AG04450 (cell line): ENCODE data around the gene HJV. TPM values are rescaled to one million over a fixed set of nuclear protein-coding genes. Genes with fewer than 3 reads are reported as not detected.

Experiments
- CTCF ChIA-PET: fragments of 300-600, 350-600 bp; formaldehyde crosslinking; extraction: SDS; loops from one replicate; lab custom pipeline; 2022; ENCODE audit warnings: antibody characterized with exemption, inconsistent platforms; lab: Charles Lee
- POLR2A ChIA-PET: fragments of 350-600 bp; formaldehyde crosslinking; extraction: SDS; loops from one replicate; lab custom pipeline; 2021; ENCODE audit warnings: antibody characterized with exemption, inconsistent platforms; lab: Yijun Ruan, JAX
- DNase-seq: peaks from one replicate; pipeline ENCODE4 v3.0.0-alpha.2; 2011; ENCODE audit warnings: low read depth, low spot score
- H3K27ac ChIP-seq: one replicate; pipeline ENCODE4 v1.5.1; 2012; ENCODE audit warnings: low read depth, low read length, control low read depth
- H3K27me3 ChIP-seq: one replicate; pipeline ENCODE4 v1.6.0; 2012; ENCODE audit warnings: low read length; ENCODE audit not compliant: control insufficient read depth, insufficient read depth
- H3K4me3 ChIP-seq: 2 replicates; pipeline ENCODE4 v1.5.1; 2011; ENCODE audit warnings: mild to moderate bottlenecking, low read depth, low read length, control low read depth
- H3K9me3 ChIP-seq: 2 replicates; pipeline ENCODE4 v1.5.1; 2012; ENCODE audit warnings: low read length; ENCODE audit not compliant: control insufficient read depth, insufficient read depth
- polyA plus RNA-seq: library from polyadenylated mRNA; depleted of rRNA; stranded (reverse); fragments of >200 nt; gene quantifications from 2 replicates; pipeline ENCODE4 v1.2.3, GENCODE V29; 2011
- TF ChIP-seq, protein P1 (sequence below): IDR thresholded peaks from 2 replicates; pipeline ENCODE4 v1.5.1; 2011; ENCODE audit warnings: low read depth, low read length, control low read depth, inconsistent platforms

HJV gene
- polyA plus RNA-seq, 1 experiment, result not detected

DNA sequence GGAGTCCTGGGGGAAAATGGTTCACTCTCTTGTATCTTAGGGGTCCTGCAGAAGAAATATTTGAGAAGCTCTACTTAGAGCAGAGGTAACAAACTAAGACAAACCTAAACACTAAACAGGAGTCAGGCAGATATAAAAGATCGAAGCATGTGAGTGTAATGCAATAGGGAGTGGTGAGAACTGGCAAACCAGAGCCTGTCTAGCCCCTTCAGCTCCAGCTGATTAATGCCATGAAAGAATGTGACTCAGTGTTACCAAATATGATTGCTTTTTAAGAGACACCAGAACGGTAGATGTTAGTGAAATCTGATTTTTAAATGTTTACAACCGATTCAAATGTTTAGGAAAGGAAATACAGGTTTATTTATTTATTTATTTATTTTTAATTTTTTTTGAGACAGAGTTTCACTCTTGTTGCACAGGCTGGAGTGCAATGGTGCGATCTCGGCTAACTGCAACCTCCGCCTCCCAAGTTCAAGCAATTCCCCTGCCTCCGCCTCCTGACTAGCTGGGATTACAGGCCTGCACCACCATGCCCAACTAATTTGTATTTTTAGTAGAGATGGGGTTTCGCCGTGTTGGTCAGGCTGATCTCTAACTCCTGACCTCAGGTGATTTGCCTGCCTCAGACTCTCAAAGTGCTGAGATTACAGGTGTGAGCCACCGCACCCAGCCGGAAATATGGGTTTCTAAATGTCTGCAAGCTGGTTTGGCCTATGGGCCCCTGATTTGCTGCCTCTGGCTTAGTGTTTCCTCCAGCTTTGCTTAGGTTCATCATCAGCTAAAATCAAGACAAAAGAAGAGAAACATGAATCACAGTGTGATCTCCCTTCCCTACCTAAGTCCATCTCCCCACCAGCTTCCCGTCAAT lies 37.3 kb downstream of the HJV start:
- TF ChIP-seq, protein P1, sequence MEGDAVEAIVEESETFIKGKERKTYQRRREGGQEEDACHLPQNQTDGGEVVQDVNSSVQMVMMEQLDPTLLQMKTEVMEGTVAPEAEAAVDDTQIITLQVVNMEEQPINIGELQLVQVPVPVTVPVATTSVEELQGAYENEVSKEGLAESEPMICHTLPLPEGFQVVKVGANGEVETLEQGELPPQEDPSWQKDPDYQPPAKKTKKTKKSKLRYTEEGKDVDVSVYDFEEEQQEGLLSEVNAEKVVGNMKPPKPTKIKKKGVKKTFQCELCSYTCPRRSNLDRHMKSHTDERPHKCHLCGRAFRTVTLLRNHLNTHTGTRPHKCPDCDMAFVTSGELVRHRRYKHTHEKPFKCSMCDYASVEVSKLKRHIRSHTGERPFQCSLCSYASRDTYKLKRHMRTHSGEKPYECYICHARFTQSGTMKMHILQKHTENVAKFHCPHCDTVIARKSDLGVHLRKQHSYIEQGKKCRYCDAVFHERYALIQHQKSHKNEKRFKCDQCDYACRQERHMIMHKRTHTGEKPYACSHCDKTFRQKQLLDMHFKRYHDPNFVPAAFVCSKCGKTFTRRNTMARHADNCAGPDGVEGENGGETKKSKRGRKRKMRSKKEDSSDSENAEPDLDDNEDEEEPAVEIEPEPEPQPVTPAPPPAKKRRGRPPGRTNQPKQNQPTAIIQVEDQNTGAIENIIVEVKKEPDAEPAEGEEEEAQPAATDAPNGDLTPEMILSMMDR, result no peak
- Histone ChIP-seq H3K27me3 (no peaks in the 10 kb centered on the region), H3K9me3 (no peaks in the 10 kb centered on the region), H3K4me3 (no peak overlapping the region), H3K27ac (no peak overlapping the region)
- CTCF ChIA-PET, result interaction anchor here (0.6 to 1.3 kb wide), 2 partner anchors 57 to 139 kb away, joined by 3 to 8 read pairs; partner anchors contain the start of gene NUDT17
- no peak for DNase-seq
- POLR2A ChIA-PET, result no interaction called here

DNA sequence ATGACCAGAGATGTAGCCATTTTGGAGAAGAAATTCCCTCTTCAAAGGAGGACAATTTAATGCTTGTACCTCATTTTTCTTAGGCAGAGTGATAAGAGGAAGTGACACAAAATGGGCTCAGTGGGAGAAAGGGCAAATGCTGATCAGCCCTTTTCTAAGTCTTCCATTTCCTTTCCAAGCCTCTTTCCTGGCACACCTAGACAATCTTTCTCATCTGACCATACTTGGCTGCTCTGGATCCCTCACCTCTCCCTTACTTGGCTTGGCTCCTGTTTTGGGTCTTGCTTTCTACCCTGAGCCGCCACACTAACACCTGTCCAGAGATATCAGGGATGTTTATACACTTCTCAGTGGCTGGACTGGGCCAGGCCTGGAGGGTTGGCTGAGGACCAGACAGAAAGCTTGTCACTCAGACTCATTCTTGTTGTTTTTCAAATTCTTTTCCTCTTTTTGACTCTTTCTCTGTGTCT lies 38.3 kb downstream of the HJV start:
- TF ChIP-seq, protein P1, result no peak
- CTCF ChIA-PET, result no interaction called here
- POLR2A ChIA-PET, result no interaction called here
- H3K27ac ChIP-seq, result no peak overlapping the region
- no peak overlapping the region for H3K4me3 ChIP-seq
- H3K27me3 ChIP-seq, result no peaks in the 10 kb centered on the region
- no peak for DNase-seq
- no peaks in the 10 kb centered on the region for H3K9me3 ChIP-seq

DNA sequence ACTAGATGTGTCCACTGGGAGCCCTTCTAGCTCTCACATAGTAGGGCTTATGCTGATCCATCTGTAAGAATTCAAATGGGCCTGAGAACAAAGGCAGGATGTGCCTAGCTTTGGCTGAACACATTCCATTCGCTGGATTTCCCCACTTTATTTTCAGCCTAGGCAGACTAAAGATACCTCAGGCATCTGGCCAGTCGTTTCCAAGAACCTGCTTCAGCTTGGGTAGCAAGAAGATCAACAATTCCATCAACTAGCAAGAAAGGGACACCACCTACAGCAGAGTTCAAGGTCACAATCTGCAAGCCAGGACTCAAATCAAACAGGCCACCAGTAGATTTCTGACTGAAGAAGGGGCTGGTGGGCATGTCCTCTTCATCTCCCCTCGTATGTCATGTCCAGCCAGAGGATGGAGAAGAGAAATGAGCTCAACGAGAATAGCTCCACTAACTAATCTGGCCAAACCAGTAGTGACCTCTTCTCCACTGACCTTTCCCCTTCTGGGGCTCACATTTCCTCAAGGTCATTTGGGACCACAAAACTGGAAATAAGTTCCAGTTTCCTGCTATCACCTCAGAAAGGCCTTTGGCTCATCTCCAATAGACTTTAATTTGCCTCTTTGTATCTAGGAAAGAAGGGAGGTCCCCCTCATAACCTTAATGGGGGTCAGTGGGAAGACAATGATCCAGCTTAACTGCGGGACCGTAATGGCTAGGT lies 39.4 kb downstream of the HJV start:
- Histone ChIP-seq H3K4me3 (no peak overlapping the region), H3K27me3 (no peaks in the 10 kb centered on the region), H3K27ac (no peak overlapping the region), H3K9me3 (no peaks in the 10 kb centered on the region)
- CTCF ChIA-PET, result no interaction called here
- TF ChIP-seq, protein P1, result no peak
- POLR2A ChIA-PET, result no interaction called here
- no peak for DNase-seq

DNA sequence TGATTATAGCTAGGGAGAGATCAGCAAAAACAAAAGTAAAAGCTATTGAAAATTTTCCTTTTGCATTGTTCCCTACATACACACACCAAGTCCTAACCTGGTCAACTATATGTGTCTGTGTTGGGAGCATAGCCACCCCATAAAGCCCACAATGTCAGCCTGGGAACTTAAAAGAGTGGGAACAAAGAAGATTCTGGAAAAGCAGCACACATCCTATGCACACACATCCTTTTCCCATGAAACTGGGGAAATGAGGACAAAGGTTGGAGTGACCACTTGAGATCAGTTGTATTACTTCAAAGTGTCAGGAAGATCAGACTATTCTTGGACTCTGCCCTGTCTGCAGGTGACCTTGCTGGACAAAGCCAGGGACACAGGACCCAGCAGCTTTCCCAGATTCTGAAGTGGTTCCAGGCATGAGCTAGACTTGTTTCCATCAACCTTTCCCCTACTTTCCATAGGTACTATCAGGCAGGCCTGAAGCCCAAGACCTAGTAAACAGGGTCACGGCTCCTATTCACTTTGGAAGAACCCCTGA lies 41.0 kb downstream of the HJV start:
- Histone ChIP-seq H3K9me3 (no peaks in the 10 kb centered on the region), H3K4me3 (no peak overlapping the region), H3K27me3 (no peaks in the 10 kb centered on the region), H3K27ac (no peak overlapping the region)
- TF ChIP-seq, protein P1, result no peak
- no peak for DNase-seq
- ChIA-PET POLR2A (interaction anchor here (1.6 kb wide), 1 partner anchor 16 kb away, joined by 12 read pairs; the partner anchor contains the start of genes ANKRD34A and POLR3GL), CTCF (interaction anchor here (1.2 to 6.3 kb wide), 5 partner anchors 9 to 89 kb away, joined by 3 to 218 read pairs (median 10); partner anchors contain the start of genes ANKRD34A and POLR3GL)
